Lung (tissue), 12 donors: ENCODE data around the gene TMEM184A. TPM values are rescaled to one million over a fixed set of nuclear protein-coding genes. Genes with fewer than 3 reads are reported as not detected.

Source experiments
- ATAC-seq: fragments of 200-7000 bp; cut with Tn5 transposase; one replicate; pipeline ENCODE4 v1.9.1; 2020; ENCODE audit warnings: moderate number of reproducible peaks; ENCODE audit not compliant: insufficient read depth, low FRiP score
- DNase-seq, 3 donors: peaks; one replicate each; pipeline ENCODE4 v3.0.0-alpha.2; 2013 to 2017
- H3K27ac ChIP-seq, 2 donors: one replicate each; pipeline ENCODE4 v1.5.1; 2013; ENCODE audit warnings: mild to moderate bottlenecking in 2 of 2, moderate library complexity in 2 of 2, control low read depth in 1 of 2, inconsistent platforms in 1 of 2, low read depth in 1 of 2, low read length in 1 of 2
- H3K27me3 ChIP-seq, 3 donors: one replicate each; pipeline ENCODE4 v1.5.1; 2013; ENCODE audit warnings: low read length in 2 of 3; ENCODE audit not compliant: control insufficient read depth in 3 of 3, insufficient read depth in 3 of 3
- H3K36me3 ChIP-seq, 4 donors: one replicate each; pipeline ENCODE4 v1.5.1; 2013; ENCODE audit warnings: low read length in 4 of 4, mild to moderate bottlenecking in 1 of 4, moderate library complexity in 1 of 4; ENCODE audit not compliant: control insufficient read depth in 4 of 4, insufficient read depth in 4 of 4
- H3K4me1 ChIP-seq, 5 donors: one replicate each; pipeline ENCODE4 v1.5.1; 2013; ENCODE audit warnings: low read length in 5 of 5, mild to moderate bottlenecking in 2 of 5, moderate library complexity in 1 of 5; ENCODE audit not compliant: control insufficient read depth in 5 of 5, insufficient read depth in 5 of 5
- H3K4me3 ChIP-seq: one replicate; pipeline ENCODE4 v1.5.1; 2013; ENCODE audit warnings: mild to moderate bottlenecking, control low read depth, moderate library complexity
- H3K9ac ChIP-seq, 2 donors: one replicate each; pipeline ENCODE4 v1.5.1; 2013; ENCODE audit warnings: low read length in 2 of 2, control low read depth in 1 of 2; ENCODE audit not compliant: insufficient read depth in 1 of 2
- H3K9me3 ChIP-seq, 4 donors: one replicate each; pipeline ENCODE4 v1.5.1; 2013; ENCODE audit warnings: low read length in 3 of 4, mild to moderate bottlenecking in 1 of 4, moderate library complexity in 1 of 4; ENCODE audit not compliant: control insufficient read depth in 4 of 4, insufficient read depth in 3 of 4
- CTCF ChIP-seq: IDR thresholded peaks from 2 replicates; pipeline ENCODE4 v1.5.1; 2012; ENCODE audit warnings: mild to moderate bottlenecking; ENCODE audit errors: control extremely low read depth, extremely low read depth
- WGBS, 2 donors: extraction: QIAGEN DNeasy Blood & Tissue Kit; methylation state at CpG; one replicate each; pipeline ENCODE4 v1.1.7; 2013; 5-methylcytosine and 5-hydroxymethylcytosine counted together
- polyA plus RNA-seq, 2 donors: library from polyadenylated mRNA; stranded (reverse); fragments of 200-250 nt; gene quantifications; one replicate each; pipeline ENCODE4 v1.2.1, GENCODE V29; 2013
- total RNA-seq, 2 donors: library from RNA; depleted of rRNA in 1 of 2; stranded (reverse); fragments of >200 nt in 1 of 2; gene quantifications; one replicate each; pipeline ENCODE4 v1.2.1, GENCODE V29; 2014 to 2021
- donor health status: control.
- donor health status: control.
- donor health status: Bipolar disorder and iron deficiency.
- donor health status: healthy.
- donor health status: DM: yes; HTN: yes; CAD: no.

Gene TMEM184A
- total and polyA plus RNA-seq, 4 donors: 1.8 to 11.8 (median 8.3) TPM

- H3K27ac ChIP-seq: no peak overlapping the region
- H3K9ac ChIP-seq: no peak overlapping the region
- peaks cover 3 to 52% (median 16%) of the 10 kb centered on the region in 4 donors for H3K36me3 ChIP-seq
- WGBS, 2 donors: 91 to 96% methylated on average over 21 of the region's 21 CpGs
- H3K4me1 ChIP-seq: peaks cover 0 to 14% (median 5%) of the 10 kb centered on the region in 5 donors
- ATAC-seq: no peak
- H3K9me3 ChIP-seq: no peaks in the 10 kb centered on the region
- no peak for DNase-seq
- H3K27me3 ChIP-seq: no peaks in the 10 kb centered on the region
- no peak for TF ChIP-seq CTCF
- H3K4me3 ChIP-seq: no peak overlapping the region
These were observed 54.3 kb downstream of the TMEM184A start for GRCh38 chr7:1501487-1502270.

- DNase-seq (no peak), ATAC-seq (no peak)
- TF ChIP-seq CTCF: no peak
- H3K9ac ChIP-seq: no peak overlapping the region
- peaks cover 0 to 14% (median 5%) of the 10 kb centered on the region in 5 donors for H3K4me1 ChIP-seq
- no peak overlapping the region for H3K27ac ChIP-seq
- H3K27me3 ChIP-seq: no peaks in the 10 kb centered on the region
- no peaks in the 10 kb centered on the region for H3K9me3 ChIP-seq
- no peak overlapping the region for H3K4me3 ChIP-seq
- H3K36me3 ChIP-seq: peaks cover 6 to 63% (median 16%) of the 10 kb centered on the region in 4 donors
- WGBS, 2 donors: 96 to 97% methylated on average over 33 to 34 of the region's 34 CpGs
These were observed 55.8 kb downstream of the TMEM184A start for GRCh38 chr7:1500064-1500807.

DNA sequence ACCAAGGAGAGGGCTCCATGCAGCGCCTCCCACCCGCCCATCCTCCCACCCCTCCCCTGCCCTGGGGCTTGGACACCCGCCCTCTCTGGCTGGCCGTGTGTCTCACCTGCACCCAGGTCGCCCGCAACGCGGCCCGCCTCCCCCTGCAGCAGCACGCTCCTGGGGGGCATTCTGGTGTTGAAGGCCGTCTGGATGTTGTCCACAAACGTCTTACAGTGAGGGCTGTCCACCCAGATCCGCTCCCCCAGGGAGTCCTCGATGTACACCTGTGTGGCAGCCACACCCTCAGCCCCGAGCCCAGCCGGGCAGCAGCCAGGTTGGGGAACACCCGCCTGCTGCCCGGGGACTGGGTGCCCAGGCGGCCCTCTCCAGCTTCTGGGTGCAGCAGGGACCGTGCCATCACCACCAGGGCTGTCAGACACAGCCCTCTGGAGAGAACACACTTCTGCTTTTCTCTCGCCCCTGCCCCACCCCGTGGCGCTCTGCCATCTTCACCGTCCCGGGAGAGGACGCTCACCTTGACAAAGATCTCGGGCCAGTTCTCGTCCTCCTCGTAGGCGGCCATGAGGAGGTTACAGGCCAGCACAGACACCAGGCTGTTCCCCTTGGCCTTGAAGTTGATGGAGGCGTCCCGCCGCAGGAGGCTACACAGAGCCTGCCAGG, 56.5 kb downstream of the TMEM184A start:
- no peak overlapping the region for H3K9ac ChIP-seq
- no peak overlapping the region for H3K4me3 ChIP-seq
- H3K9me3 ChIP-seq: no peaks in the 10 kb centered on the region
- H3K4me1 ChIP-seq: peaks cover 0 to 14% (median 5%) of the 10 kb centered on the region in 5 donors
- H3K27ac ChIP-seq: no peak overlapping the region
- TF ChIP-seq CTCF: no peak
- peaks cover 6 to 71% (median 19%) of the 10 kb centered on the region in 4 donors for H3K36me3 ChIP-seq
- 91 to 92% methylated on average over 31 to 33 of the region's 33 CpGs for WGBS, 2 donors
- DNase-seq: no peak
- no peak for ATAC-seq
- H3K27me3 ChIP-seq: no peaks in the 10 kb centered on the region
